HCT116 (cell line): ENCODE measurements around the gene TFAP2D. TPM values are rescaled to one million over a fixed set of nuclear protein-coding genes. Genes with fewer than 3 reads are reported as not detected.

Experiments
- ATAC-seq: fragments of 200-7000 bp; cut with Tn5 transposase; 2 replicates; pipeline ENCODE4 v1.9.1; 2020; ENCODE audit warnings: mild to moderate bottlenecking, moderate library complexity
- Bru-seq: library from RNA; stranded (reverse); fragments of 400-500 nt; gene quantifications from one replicate; lab custom pipeline; 2021; lab: Mats Ljungman, UMichigan
- BruChase-seq, 2 experiments: library from RNA; stranded (reverse); fragments of 400-500 nt; gene quantifications; one replicate each; lab custom pipeline; 2021; lab: Mats Ljungman, UMichigan
- BruUV-seq: library from RNA; stranded (reverse); fragments of 400-500 nt; replicated peaks from 2 replicates; lab custom pipeline; 2021; lab: Mats Ljungman, UMichigan
- CTCF ChIA-PET: fragments of 300-600 bp; sonication (Branson Sonifier 250); formaldehyde crosslinking; loops from one replicate; lab custom pipeline; 2021; ENCODE audit warnings: antibody characterized with exemption; lab: Charles Lee
- POLR2A ChIA-PET: fragments of 300-600, 350-600 bp; sonication (Branson Sonifier 250); formaldehyde crosslinking; loops from one replicate; lab custom pipeline; 2021; ENCODE audit warnings: antibody characterized with exemption; lab: Charles Lee
- RAD21 ChIA-PET, 2 experiments: fragments of 300-600 bp; sonication (Branson Sonifier 250); formaldehyde crosslinking; loops; one replicate each; lab custom pipeline; 2023; ENCODE audit warnings: low total read pairs in 2 of 2; ENCODE audit not compliant: uncharacterized antibody in 2 of 2, unreplicated experiment in 2 of 2, low non-redundant PET in 1 of 2; lab: Charles Lee
- DNase-seq: peaks from one replicate; pipeline ENCODE4 v3.0.0-alpha.2; 2010; ENCODE audit warnings: low read depth, low spot score
- H2AFZ ChIP-seq: fragments of 200-600 bp; shearing (Covaris generic), sonication (generic); 2 replicates; pipeline ENCODE4 v1.6.1; 2017; ENCODE audit warnings: low read depth, mixed run types, mixed read lengths, antibody characterized with exemption, low read length; ENCODE audit not compliant: poor library complexity, severe bottlenecking
- H3K27ac ChIP-seq: 2 replicates; pipeline ENCODE4 v1.5.1; 2012; ENCODE audit warnings: low read depth, low read length
- H3K27me3 ChIP-seq: fragments of 200-600 bp; sonication (generic); 2 replicates; pipeline ENCODE4 v1.6.1; 2016; ENCODE audit warnings: mixed run types, low read length, mixed read lengths; ENCODE audit not compliant: insufficient read depth
- H3K36me3 ChIP-seq, 2 experiments: fragments of 200-500 bp in 1 of 2; fragments of 200-600 bp in 1 of 2; sonication (Bioruptor generic) in 1 of 2; sonication (generic) in 1 of 2; 2 replicates each; pipeline versions ENCODE4 v1.5.1 to v1.6.1; 2014 to 2016; ENCODE audit warnings: low read length in 2 of 2, inconsistent platforms in 1 of 2, mixed read lengths in 1 of 2, mixed run types in 1 of 2; ENCODE audit not compliant: insufficient read depth in 2 of 2, control insufficient read depth in 1 of 2
- H3K4me1 ChIP-seq, 2 experiments: fragments of 200-600 bp in 1 of 2; sonication (generic) in 1 of 2; 2 replicates each; pipeline versions ENCODE4 v1.5.1 to v1.6.1; 2012 to 2017; ENCODE audit warnings: low read length in 2 of 2, inconsistent platforms in 1 of 2, mild to moderate bottlenecking in 1 of 2, mixed read lengths in 1 of 2, mixed run types in 1 of 2, moderate library complexity in 1 of 2; ENCODE audit not compliant: insufficient read depth in 2 of 2, control insufficient read depth in 1 of 2
- H3K4me2 ChIP-seq: fragments of 200-600 bp; sonication (generic); 2 replicates; pipeline ENCODE4 v1.6.1; 2017; ENCODE audit warnings: mixed run types, low read length, mixed read lengths
- H3K4me3 ChIP-seq, 2 experiments: fragments of 200-600 bp in 1 of 2; sonication (generic) in 1 of 2; replicated peaks in 1 of 2; 2 replicates each; pipeline ENCODE4 v1.5.1; 2011 to 2016; ENCODE audit warnings: low read length in 2 of 2, control low read depth in 1 of 2, low read depth in 1 of 2, mild to moderate bottlenecking in 1 of 2, mixed read lengths in 1 of 2, mixed run types in 1 of 2
- H3K79me2 ChIP-seq: fragments of 200-600 bp; sonication (generic); 2 replicates; pipeline ENCODE4 v1.6.1; 2017; ENCODE audit warnings: mild to moderate bottlenecking, mixed run types, low read length, moderate library complexity, mixed read lengths; ENCODE audit not compliant: insufficient read depth
- H3K9ac ChIP-seq: fragments of 200-600 bp; sonication (generic); 2 replicates; pipeline ENCODE4 v1.6.1; 2016; ENCODE audit warnings: low read length, mixed read lengths
- H3K9me2 ChIP-seq: fragments of 200-600 bp; sonication (generic), shearing (Covaris generic); 2 replicates; pipeline ENCODE4 v1.6.1; 2017; ENCODE audit warnings: mixed run types, mild to moderate bottlenecking, moderate library complexity; ENCODE audit not compliant: insufficient read depth
- H3K9me3 ChIP-seq, 2 experiments: fragments of 200-500 bp in 1 of 2; fragments of 200-600 bp in 1 of 2; sonication (Bioruptor generic) in 1 of 2; sonication (generic) in 1 of 2; 2 replicates each; pipeline ENCODE4 v1.6.1; 2014 to 2017; ENCODE audit warnings: low read length in 2 of 2, mixed read lengths in 2 of 2, inconsistent platforms in 1 of 2, low read depth in 1 of 2, mild to moderate bottlenecking in 1 of 2, mixed run types in 1 of 2, moderate library complexity in 1 of 2; ENCODE audit not compliant: control insufficient read depth in 1 of 2, insufficient read depth in 1 of 2
- H4K20me1 ChIP-seq: fragments of 200-600 bp; sonication (generic), shearing (Covaris generic); 2 replicates; pipeline ENCODE4 v1.6.1; 2017; ENCODE audit warnings: mixed run types, mild to moderate bottlenecking, moderate library complexity; ENCODE audit not compliant: insufficient read depth
- CBX3 ChIP-seq: IDR thresholded peaks from 2 replicates; pipeline ENCODE4 v1.6.1; 2012; ENCODE audit warnings: low read depth
- EGR1 ChIP-seq: IDR thresholded peaks from 2 replicates; pipeline ENCODE4 v1.6.1; 2012; ENCODE audit warnings: low read depth
- ELF1 ChIP-seq: IDR thresholded peaks from 2 replicates; pipeline ENCODE4 v1.6.1; 2012; ENCODE audit warnings: low read depth, borderline replicate concordance
- FOSL1 ChIP-seq: IDR thresholded peaks from 2 replicates; pipeline ENCODE4 v1.6.1; 2012; ENCODE audit warnings: low read depth
- JUND ChIP-seq: IDR thresholded peaks from 2 replicates; pipeline ENCODE4 v1.6.1; 2012
- POLR2A ChIP-seq: IDR thresholded peaks from 2 replicates; pipeline ENCODE4 v1.7.0; 2011; ENCODE audit warnings: borderline replicate concordance; ENCODE audit not compliant: insufficient read depth, insufficient read length; ENCODE audit errors: extremely low read depth
- POLR2AphosphoS5 ChIP-seq: IDR thresholded peaks from 2 replicates; pipeline ENCODE4 v1.6.1; 2011; ENCODE audit warnings: mild to moderate bottlenecking, low read depth, low read length, moderate library complexity
- SIN3A ChIP-seq: IDR thresholded peaks from 2 replicates; pipeline ENCODE4 v1.6.1; 2012; ENCODE audit warnings: low read depth
- SRF ChIP-seq: IDR thresholded peaks from 2 replicates; pipeline ENCODE4 v1.6.1; 2012; ENCODE audit warnings: low read depth
- TCF7L2 ChIP-seq: IDR thresholded peaks from 2 replicates; pipeline ENCODE4 v1.7.0; 2011; ENCODE audit warnings: borderline replicate concordance, inconsistent platforms; ENCODE audit not compliant: insufficient read depth, insufficient read length; ENCODE audit errors: extremely low read depth
- YY1 ChIP-seq: IDR thresholded peaks from 2 replicates; pipeline ENCODE4 v1.6.1; 2011; ENCODE audit warnings: low read length, low read depth, moderate library complexity, mild to moderate bottlenecking; ENCODE audit not compliant: insufficient replicate concordance; ENCODE audit errors: extremely low read depth
- ZFX ChIP-seq: fragments of 450-650 bp; IDR thresholded peaks from 2 replicates; pipeline ENCODE4 v1.6.1; 2017
- ZNF274 ChIP-seq: fragments of 200-500 bp; sonication (Bioruptor generic); IDR thresholded peaks from 2 replicates; pipeline ENCODE4 v1.6.1; 2014; ENCODE audit warnings: mild to moderate bottlenecking, low read depth, low read length, inconsistent platforms
- intact Hi-C: fragments of 100-400 bp; cut with micrococcal nuclease; formaldehyde crosslinking; loops from 2 replicates; pipeline ENCODE4 v1.10.0; 2022
- long read RNA-seq: library from polyadenylated mRNA; unstranded; transcript quantifications from one replicate; pipeline ENCODE4 v2.0.0, GENCODE V29; 2021; ENCODE audit not compliant: unreplicated experiment
- polyA plus RNA-seq: library from polyadenylated mRNA; unstranded; fragments of >200 nt; gene quantifications from 2 replicates; pipeline ENCODE4 v1.2.1, GENCODE V29; 2012; ENCODE audit warnings: missing spikeins
- total RNA-seq: library from RNA; stranded (reverse); gene quantifications from one replicate; pipeline ENCODE4 v1.2.1, GENCODE V29; 2021; ENCODE audit not compliant: unreplicated experiment
- TF ChIP-seq, protein P1 (sequence below): IDR thresholded peaks from 2 replicates; pipeline ENCODE4 v1.6.1; 2012
- TF ChIP-seq, protein P2 (sequence below): IDR thresholded peaks from 2 replicates; pipeline ENCODE4 v1.6.1; 2012
- TF ChIP-seq, protein P3 (sequence below): IDR thresholded peaks from 2 replicates; pipeline ENCODE4 v1.6.1; 2012; ENCODE audit warnings: low read depth

The TFAP2D gene
- total RNA-seq (not detected), Bru-seq, nascent RNA (not detected), BruChase-seq, experiment 1, labeled RNA remaining after a 6-hour chase (not detected), BruChase-seq, experiment 2, labeled RNA remaining after a 2-hour chase (not detected)
- polyA plus RNA-seq: not detected in 2 replicates
- long read RNA-seq: 0 reads

DNA sequence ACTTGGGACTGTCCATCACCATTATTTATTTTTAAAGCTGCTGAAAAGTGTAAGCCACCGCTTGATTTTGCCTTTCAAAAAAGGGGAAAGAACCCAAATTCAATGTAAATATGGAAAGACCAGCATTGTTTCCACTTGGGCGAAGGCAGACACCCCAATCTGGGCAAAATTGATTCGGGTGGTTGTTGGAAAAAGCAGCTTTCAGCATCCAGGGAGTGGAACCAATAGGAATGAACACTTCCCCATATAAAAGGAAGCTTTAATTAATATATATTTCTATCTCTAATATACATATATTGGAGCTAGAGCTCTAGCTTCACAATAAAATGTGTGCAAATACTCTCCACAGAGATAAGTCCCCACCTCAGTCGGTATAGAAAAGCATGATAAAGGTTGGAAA lies at the start of gene TFAP2D:
TSS of gene TFAP2D (plus strand) at position 301 of the 400 bp plus-strand sequence. CDS start 530 bp downstream, outside the sequence.
- intact Hi-C loops: no loop called here
- ChIA-PET POLR2A (no interaction called here), CTCF (no interaction called here), RAD21 (no interaction called here)
- Histone ChIP-seq H3K36me3 (no peaks in the 10 kb centered on the region), H2AFZ (no peak within 1 kb of the TSS), H3K79me2 (no peaks in the 10 kb centered on the region), H3K9ac (no peak within 1 kb of the TSS), H3K27me3 (no peaks in the 10 kb centered on the region), H3K4me2 (no peak within 1 kb of the TSS), H3K4me3 (no peak within 1 kb of the TSS), H4K20me1 (no peaks in the 10 kb centered on the region), H3K27ac (no peak within 1 kb of the TSS), H3K9me3 (peaks cover 3 to 11% of the 10 kb centered on the region in 2 experiments; a peak in 2 of 4 replicates), H3K9me2 (no peaks in the 10 kb centered on the region), H3K4me1 (no peaks in the 10 kb centered on the region)
- BruUV-seq: no TSS peak
- TF ChIP-seq SRF: no peak
- no peak for TF ChIP-seq FOSL1
- TF ChIP-seq, protein P1, sequence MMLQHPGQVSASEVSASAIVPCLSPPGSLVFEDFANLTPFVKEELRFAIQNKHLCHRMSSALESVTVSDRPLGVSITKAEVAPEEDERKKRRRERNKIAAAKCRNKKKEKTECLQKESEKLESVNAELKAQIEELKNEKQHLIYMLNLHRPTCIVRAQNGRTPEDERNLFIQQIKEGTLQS: no peak
- TF ChIP-seq POLR2A: no peak
- no peak for TF ChIP-seq ELF1
- no peak for TF ChIP-seq EGR1
- ATAC-seq (no peak), DNase-seq (no peak)

DNA sequence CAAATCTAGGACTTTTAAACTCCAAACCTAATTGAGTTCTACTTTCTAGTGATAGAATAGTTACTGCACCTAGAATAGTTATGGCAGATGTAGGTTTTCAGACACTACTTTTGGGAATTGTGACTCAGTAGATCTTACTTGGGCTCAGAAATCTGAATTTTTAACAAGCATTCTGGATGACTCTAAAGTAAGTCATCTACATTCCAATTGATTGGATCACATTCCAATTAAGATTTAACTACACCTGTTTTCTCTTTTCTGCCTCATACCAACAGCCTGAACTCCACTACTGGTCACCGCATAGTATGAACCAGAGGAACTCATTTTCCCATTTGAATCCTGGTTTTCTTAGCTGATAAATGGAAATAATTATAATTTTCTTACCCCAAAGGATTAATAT lies 49.5 kb upstream of the TFAP2D start:
- Histone ChIP-seq H2AFZ (no peak overlapping the region), H3K27me3 (no peaks in the 10 kb centered on the region), H3K4me2 (no peak overlapping the region), H3K9me3 (peaks cover 3 to 13% of the 10 kb centered on the region in 2 experiments; a peak in 2 of 4 replicates), H3K9me2 (no peaks in the 10 kb centered on the region), H4K20me1 (no peaks in the 10 kb centered on the region), H3K79me2 (no peaks in the 10 kb centered on the region), H3K4me3 (no peak overlapping the region), H3K36me3 (no peaks in the 10 kb centered on the region), H3K27ac (no peak overlapping the region), H3K9ac (no peak overlapping the region), H3K4me1 (no peaks in the 10 kb centered on the region)
- ChIA-PET CTCF (no interaction called here), RAD21 (no interaction called here), POLR2A (no interaction called here)
- no peak for ATAC-seq
- intact Hi-C loops: no loop called here
- DNase-seq: no peak
- BruUV-seq: no TSS peak
- no peak for TF ChIP-seq EGR1
- no peak for TF ChIP-seq YY1
- no peak for TF ChIP-seq ELF1
- TF ChIP-seq TCF7L2: no peak
- TF ChIP-seq, protein P2, sequence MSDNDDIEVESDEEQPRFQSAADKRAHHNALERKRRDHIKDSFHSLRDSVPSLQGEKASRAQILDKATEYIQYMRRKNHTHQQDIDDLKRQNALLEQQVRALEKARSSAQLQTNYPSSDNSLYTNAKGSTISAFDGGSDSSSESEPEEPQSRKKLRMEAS: no peak
- TF ChIP-seq ZNF274: no peak
- TF ChIP-seq CBX3: no peak
- no peak for TF ChIP-seq ZFX
- no peak for TF ChIP-seq JUND
- TF ChIP-seq, protein P3, sequence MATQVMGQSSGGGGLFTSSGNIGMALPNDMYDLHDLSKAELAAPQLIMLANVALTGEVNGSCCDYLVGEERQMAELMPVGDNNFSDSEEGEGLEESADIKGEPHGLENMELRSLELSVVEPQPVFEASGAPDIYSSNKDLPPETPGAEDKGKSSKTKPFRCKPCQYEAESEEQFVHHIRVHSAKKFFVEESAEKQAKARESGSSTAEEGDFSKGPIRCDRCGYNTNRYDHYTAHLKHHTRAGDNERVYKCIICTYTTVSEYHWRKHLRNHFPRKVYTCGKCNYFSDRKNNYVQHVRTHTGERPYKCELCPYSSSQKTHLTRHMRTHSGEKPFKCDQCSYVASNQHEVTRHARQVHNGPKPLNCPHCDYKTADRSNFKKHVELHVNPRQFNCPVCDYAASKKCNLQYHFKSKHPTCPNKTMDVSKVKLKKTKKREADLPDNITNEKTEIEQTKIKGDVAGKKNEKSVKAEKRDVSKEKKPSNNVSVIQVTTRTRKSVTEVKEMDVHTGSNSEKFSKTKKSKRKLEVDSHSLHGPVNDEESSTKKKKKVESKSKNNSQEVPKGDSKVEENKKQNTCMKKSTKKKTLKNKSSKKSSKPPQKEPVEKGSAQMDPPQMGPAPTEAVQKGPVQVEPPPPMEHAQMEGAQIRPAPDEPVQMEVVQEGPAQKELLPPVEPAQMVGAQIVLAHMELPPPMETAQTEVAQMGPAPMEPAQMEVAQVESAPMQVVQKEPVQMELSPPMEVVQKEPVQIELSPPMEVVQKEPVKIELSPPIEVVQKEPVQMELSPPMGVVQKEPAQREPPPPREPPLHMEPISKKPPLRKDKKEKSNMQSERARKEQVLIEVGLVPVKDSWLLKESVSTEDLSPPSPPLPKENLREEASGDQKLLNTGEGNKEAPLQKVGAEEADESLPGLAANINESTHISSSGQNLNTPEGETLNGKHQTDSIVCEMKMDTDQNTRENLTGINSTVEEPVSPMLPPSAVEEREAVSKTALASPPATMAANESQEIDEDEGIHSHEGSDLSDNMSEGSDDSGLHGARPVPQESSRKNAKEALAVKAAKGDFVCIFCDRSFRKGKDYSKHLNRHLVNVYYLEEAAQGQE: no peak
- TF ChIP-seq SIN3A: no peak
- no peak for TF ChIP-seq POLR2AphosphoS5
